ENCODE results near the gene LRRTM1.

LRRTM1 gene

DNA sequence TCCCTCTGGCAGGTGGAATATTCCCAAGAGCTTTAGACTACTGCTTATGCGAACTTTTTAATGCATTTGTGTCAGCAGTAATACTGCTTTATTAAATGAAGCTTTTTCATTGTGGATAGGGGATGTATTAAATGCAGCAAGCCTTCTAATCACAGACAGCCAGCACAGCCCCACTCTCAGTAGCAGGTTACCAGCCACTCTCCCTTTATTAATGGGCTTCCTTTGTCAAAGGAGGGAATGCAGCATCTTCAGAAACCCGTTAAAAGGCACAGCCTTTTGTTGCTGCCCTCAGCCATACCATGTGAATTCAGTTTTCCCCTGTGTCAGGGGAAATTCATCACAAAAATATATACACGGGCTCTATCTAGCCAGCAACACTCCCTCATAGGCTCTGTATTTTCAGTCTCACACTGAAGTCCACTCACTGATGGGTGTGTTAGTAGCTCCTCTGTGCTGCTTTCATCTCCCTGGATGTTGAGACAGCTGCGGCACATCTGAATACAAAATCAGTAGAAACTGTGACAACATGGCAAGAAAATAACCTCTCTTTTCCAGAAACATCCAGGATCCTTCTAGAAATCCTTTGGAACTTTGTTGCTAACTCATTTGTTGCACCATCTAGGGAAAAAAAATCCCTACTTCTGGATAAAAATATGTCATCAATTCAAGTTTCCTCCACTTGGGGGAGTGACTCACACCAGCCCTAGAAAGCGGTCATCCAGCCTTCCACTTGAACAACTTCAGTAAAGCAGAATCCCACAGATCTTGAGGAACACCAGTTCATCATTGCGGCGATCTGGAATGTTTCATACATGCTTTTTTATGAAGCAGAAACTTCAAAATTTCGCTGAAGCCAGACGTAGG lies 48.4 kb downstream of the LRRTM1 start:
- DNase-seq (ENCODE audit: low read depth) = no peak
- no peak overlapping the region for H3K4me3 ChIP-seq (ENCODE audit: low read depth, low read length)

DNA sequence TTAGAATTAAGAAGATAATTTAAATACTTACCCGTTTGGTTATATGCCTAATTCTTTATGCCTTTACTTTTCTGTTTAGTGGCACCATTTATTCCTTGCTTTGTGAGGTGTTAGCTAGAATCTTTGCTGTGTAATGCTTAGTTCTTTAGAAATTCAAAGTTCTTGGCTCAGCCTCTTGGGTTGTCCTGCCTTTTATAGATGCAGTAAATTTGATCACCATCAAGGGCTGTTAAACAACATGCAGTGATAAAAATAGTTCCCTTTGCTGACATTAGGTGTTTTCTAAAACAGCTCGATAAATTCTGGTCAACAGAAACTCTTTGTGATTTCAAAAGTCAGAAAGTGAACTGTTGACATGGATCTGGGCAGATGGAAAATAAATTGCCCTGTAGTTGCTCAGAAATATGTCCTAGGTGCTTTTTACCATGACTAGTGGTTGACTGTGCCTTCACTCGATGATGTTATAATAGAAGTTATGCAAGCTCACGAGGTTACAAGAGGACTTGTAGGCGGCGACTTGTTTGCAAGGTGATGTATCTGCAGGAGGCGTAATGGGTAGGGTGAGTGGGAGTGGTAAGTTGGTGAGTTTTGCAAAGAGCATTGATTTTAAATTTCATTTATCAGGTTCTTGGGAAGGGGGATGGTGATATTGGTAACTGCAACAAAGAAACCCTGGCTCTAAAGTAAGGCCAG lies 52.1 kb downstream of the LRRTM1 start:
- DNase-seq (ENCODE audit: low read depth) = no peak
- H3K4me3 ChIP-seq (ENCODE audit: low read depth, low read length) = no peak overlapping the region

All from skeletal muscle cell (primary cell).